Measurements from ENCODE around the gene UQCRC1.

DNA sequence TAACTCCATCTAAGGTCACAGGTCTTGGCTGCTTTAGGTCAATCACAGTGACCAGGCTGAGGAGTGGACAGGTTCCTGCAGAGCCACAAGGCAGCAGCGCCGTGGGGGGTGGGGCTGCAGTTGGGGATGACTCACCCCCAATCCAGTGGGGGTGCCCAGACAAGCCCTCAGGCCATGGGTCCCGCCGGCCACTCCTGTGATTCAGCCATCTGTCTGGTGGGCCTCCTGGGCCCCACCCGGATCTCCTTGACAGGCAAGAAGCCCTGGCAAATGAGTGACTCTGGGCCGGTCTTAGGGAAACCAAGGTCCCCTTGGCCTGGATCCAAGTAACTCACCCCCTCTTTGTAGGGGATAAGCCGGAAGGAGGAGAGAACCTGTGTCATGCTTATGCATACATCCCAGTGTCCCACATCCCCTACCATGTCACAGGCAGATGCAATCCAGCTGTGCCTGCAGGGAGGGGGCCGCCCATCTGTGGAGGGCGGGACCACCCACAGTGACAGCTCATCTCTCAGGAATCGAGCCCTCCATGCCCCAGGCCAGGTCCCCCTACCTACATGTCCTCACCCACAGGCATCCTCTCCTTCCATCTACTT lies 13.8 kb downstream of the UQCRC1 start:
- TF ChIP-seq RAD21 (IDR thresholded peaks at IDR 0.05; ENCODE audit: low read depth) (no peak), CEBPB (IDR thresholded peaks at IDR 0.05) (no peak), NFIC (IDR thresholded peaks at IDR 0.05) (peak; percentile 73)
- TF ChIP-seq, protein P1, sequence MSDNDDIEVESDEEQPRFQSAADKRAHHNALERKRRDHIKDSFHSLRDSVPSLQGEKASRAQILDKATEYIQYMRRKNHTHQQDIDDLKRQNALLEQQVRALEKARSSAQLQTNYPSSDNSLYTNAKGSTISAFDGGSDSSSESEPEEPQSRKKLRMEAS (IDR thresholded peaks at IDR 0.05) = no peak

Data from Ishikawa (cell line).